ENCODE data around the gene ADGRL2. TPM values are rescaled to one million over a fixed set of nuclear protein-coding genes. Genes with fewer than 3 reads are reported as not detected.

Gene ADGRL2
- total and polyA plus RNA-seq, 2 donors (not counting 3 experiments of a cell fraction or from before 2014, with no cell fraction given), result 32.7 to 46.1 TPM

DNA sequence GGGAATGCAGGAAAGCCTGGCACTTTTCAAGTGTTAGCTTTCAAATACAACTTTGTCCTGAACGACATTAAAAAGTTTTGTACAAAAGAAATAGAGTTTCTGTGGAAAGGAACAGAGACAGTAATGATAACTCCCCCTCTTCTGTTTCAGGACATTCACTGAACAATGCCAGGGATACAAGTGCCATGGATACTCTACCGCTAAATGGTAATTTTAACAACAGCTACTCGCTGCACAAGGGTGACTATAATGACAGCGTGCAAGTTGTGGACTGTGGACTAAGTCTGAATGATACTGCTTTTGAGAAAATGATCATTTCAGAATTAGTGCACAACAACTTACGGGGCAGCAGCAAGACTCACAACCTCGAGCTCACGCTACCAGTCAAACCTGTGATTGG is 189.5 kb downstream of the ADGRL2 start:
- FAIRE-seq (no peak), DNase-seq (ENCODE audit: low read depth, low spot score) (no peak)
- no peak overlapping the region for H3K27ac ChIP-seq (ENCODE audit: insufficient read depth, low read depth, low read length)
- H3K9me3 ChIP-seq (replicated peaks; ENCODE audit: control insufficient read depth, insufficient read depth, low read length), result no peaks in the 10 kb centered on the region
- ChIA-PET CTCF (interaction anchor here (1.1 kb wide), 1 partner anchor 188 kb away, joined by 7 read pairs; no protein-coding TSS in a partner anchor), POLR2A (no interaction called here)
- H3K4me3 ChIP-seq (replicated peaks in 1 of 3; ENCODE audit: insufficient read depth in 1 of 3, low read depth in 1 of 3, low read length in 3 of 3), result no peak overlapping the region
- H2AFZ ChIP-seq (ENCODE audit: low read depth, low read length), result no peak overlapping the region
- intact Hi-C loops (cut with micrococcal nuclease) (no loop called here), dilution Hi-C loops (cut with MboI; ENCODE audit: extremely low pct_ligation_motif_present, low sequenced_read_pairs) (no loop called here)
- no peak overlapping the region for H3K4me2 ChIP-seq (ENCODE audit: insufficient read depth, low read length)
- H3K79me2 ChIP-seq (ENCODE audit: control insufficient read depth, insufficient read depth, low read length), result no peaks in the 10 kb centered on the region
- H3K9ac ChIP-seq (replicated peaks; ENCODE audit: extremely low read depth, insufficient read depth, low read length), result no peak overlapping the region
- BruUV-seq (replicated peaks), result no TSS peak
- TF ChIP-seq MYC (IDR thresholded peaks at IDR 0.05; ENCODE audit: low read depth, low read length) (no peak), FOS (IDR thresholded peaks at IDR 0.05; ENCODE audit: borderline replicate concordance, insufficient read depth, low read length) (no peak), EZH2 (IDR thresholded peaks at IDR 0.05; ENCODE audit: borderline replicate concordance, low read depth, low read length, severe bottlenecking) (no peak), JUN (IDR thresholded peaks at IDR 0.05; ENCODE audit: borderline replicate concordance, insufficient read depth, insufficient read length, low read depth) (no peak)
- peaks cover 2 to 4% of the 10 kb centered on the region in 2 experiments for H3K36me3 ChIP-seq (ENCODE audit: control insufficient read depth in 2 of 2, extremely low read depth in 1 of 2, insufficient read depth in 2 of 2, low read length in 2 of 2)
- no peaks in the 10 kb centered on the region for H3K4me1 ChIP-seq (ENCODE audit: control insufficient read depth, extremely low read depth, insufficient read depth, low read length)
- no peaks in the 10 kb centered on the region for H3K27me3 ChIP-seq (ENCODE audit: control insufficient read depth in 2 of 2, insufficient read depth in 2 of 2, low read length in 2 of 2)
- H4K20me1 ChIP-seq (replicated peaks; ENCODE audit: control insufficient read depth, extremely low read depth, insufficient read depth, low read length), result no peaks in the 10 kb centered on the region
- H3K9me1 ChIP-seq (replicated peaks; ENCODE audit: control insufficient read depth, extremely low read depth, insufficient read depth, low read length), result no peaks in the 10 kb centered on the region

DNA sequence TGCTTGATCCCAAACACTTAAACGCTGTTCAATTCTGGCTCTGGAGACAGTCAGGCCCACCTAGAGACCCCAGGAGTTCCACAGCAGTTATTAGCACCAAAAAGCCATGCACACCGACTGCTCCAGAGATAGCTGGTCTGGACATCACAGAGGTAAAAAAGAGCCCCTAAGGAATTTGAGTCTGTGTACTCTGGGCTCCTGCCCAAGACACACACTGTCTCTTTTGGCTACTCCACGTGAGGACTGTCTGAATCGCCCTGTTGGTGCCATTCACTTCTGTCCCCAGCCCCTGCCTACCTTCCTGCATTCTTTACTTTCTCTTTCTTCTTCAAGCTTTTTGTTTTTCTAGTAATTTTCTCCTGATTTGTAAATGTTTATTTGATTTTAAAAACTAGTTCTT is 197.4 kb downstream of the ADGRL2 start:
- DNase-seq (ENCODE audit: low read depth, low spot score), result no peak
- no TSS peak for BruUV-seq (replicated peaks)

More for the DNA sequence above, 197.4 kb downstream of the ADGRL2 start:
- Histone ChIP-seq H3K9me1 (replicated peaks; ENCODE audit: control insufficient read depth, extremely low read depth, insufficient read depth, low read length) (no peaks in the 10 kb centered on the region), H3K4me2 (ENCODE audit: insufficient read depth, low read length) (no peak overlapping the region), H3K27ac (ENCODE audit: insufficient read depth, low read depth, low read length) (no peak overlapping the region), H3K9ac (replicated peaks; ENCODE audit: extremely low read depth, insufficient read depth, low read length) (no peak overlapping the region), H3K36me3 (ENCODE audit: control insufficient read depth in 2 of 2, extremely low read depth in 1 of 2, insufficient read depth in 2 of 2, low read length in 2 of 2) (no peaks in the 10 kb centered on the region), H3K79me2 (ENCODE audit: control insufficient read depth, insufficient read depth, low read length) (no peaks in the 10 kb centered on the region), H2AFZ (ENCODE audit: low read depth, low read length) (no peak overlapping the region), H3K4me3 (replicated peaks in 1 of 3; ENCODE audit: insufficient read depth in 1 of 3, low read depth in 1 of 3, low read length in 3 of 3) (no peak overlapping the region), H3K4me1 (ENCODE audit: control insufficient read depth, extremely low read depth, insufficient read depth, low read length) (no peaks in the 10 kb centered on the region), H3K9me3 (replicated peaks; ENCODE audit: control insufficient read depth, insufficient read depth, low read length) (no peaks in the 10 kb centered on the region), H4K20me1 (replicated peaks; ENCODE audit: control insufficient read depth, extremely low read depth, insufficient read depth, low read length) (no peaks in the 10 kb centered on the region), H3K27me3 (ENCODE audit: control insufficient read depth in 2 of 2, insufficient read depth in 2 of 2, low read length in 2 of 2) (no peaks in the 10 kb centered on the region)
- ChIA-PET CTCF (interaction anchor here (0.5 kb wide), 1 partner anchor 146 kb away, joined by 3 read pairs; no protein-coding TSS in a partner anchor), POLR2A (no interaction called here)
- no peak for FAIRE-seq
- intact Hi-C loops (cut with micrococcal nuclease), result loop anchor here (5.0 kb wide), 1 partner anchor 196 kb away; the partner anchor contains the start of gene ADGRL2
- dilution Hi-C loops (cut with MboI; ENCODE audit: extremely low pct_ligation_motif_present, low sequenced_read_pairs), result no loop called here
- TF ChIP-seq JUN (IDR thresholded peaks at IDR 0.05; ENCODE audit: borderline replicate concordance, insufficient read depth, insufficient read length, low read depth), result no peak
- TF ChIP-seq, protein P1, sequence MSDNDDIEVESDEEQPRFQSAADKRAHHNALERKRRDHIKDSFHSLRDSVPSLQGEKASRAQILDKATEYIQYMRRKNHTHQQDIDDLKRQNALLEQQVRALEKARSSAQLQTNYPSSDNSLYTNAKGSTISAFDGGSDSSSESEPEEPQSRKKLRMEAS (IDR thresholded peaks at IDR 0.05; ENCODE audit: insufficient read depth, insufficient read length), result no peak
- TF ChIP-seq MYC (IDR thresholded peaks at IDR 0.05; ENCODE audit: low read depth, low read length), result no peak
- TF ChIP-seq, protein P2, sequence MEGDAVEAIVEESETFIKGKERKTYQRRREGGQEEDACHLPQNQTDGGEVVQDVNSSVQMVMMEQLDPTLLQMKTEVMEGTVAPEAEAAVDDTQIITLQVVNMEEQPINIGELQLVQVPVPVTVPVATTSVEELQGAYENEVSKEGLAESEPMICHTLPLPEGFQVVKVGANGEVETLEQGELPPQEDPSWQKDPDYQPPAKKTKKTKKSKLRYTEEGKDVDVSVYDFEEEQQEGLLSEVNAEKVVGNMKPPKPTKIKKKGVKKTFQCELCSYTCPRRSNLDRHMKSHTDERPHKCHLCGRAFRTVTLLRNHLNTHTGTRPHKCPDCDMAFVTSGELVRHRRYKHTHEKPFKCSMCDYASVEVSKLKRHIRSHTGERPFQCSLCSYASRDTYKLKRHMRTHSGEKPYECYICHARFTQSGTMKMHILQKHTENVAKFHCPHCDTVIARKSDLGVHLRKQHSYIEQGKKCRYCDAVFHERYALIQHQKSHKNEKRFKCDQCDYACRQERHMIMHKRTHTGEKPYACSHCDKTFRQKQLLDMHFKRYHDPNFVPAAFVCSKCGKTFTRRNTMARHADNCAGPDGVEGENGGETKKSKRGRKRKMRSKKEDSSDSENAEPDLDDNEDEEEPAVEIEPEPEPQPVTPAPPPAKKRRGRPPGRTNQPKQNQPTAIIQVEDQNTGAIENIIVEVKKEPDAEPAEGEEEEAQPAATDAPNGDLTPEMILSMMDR (IDR thresholded peaks at IDR 0.05; ENCODE audit: extremely low read depth in 1 of 2, insufficient read depth in 1 of 2, low read depth in 1 of 2, low read length in 2 of 2), result no peak
- TF ChIP-seq GATA2 (IDR thresholded peaks at IDR 0.05; ENCODE audit: insufficient read depth, insufficient read length, low read depth, low read length), result no peak
- no peak for TF ChIP-seq EZH2 (IDR thresholded peaks at IDR 0.05; ENCODE audit: borderline replicate concordance, low read depth, low read length, severe bottlenecking)
